ENCODE measurements around the gene RAB17.

RAB17 gene

DNA sequence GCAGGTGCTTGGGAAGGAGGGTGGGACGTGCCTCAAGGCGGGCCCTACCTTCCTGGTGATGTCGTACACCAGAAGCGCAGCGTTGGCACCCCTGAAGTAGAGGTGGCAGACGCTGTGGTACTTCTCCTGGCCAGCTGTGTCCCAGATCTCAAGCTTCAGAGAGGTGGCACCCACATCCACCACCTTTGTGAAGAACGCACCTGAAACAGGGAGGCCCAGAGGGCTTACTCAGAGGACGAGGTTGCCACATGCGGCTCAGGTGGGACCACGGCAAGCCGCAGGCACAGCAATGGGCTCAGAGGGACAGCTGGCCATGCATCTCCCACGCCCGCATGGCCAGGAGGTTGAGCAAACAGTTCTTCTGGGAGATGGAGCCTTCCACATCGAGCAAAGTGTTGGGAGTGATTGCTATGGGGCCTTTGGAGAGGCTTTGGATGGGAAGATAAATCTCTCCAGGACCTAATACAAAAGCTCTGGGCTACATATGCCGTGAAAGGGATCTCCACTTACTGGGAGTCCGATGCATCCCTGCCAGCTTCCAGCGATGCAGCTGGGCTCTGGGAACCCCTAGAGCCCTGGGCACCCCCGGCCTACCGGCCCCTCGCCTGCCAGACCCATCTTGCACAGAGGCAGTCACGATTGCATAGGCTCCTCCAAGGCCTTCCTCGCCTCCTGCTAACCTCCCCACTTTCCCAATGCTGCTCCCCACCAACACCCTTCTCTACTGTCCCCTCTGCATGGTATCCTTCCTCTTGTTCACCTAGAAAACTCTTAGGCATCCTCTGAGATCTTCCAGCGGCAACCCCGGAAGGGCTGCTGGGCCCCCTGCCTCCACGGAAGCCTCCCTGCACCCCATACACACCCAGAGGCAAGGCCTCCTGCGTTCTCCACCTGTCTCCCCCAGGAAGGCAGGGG is 12.3 kb downstream of the RAB17 start:
- no peak for DNase-seq (ENCODE audit: low read depth in 2 of 2)

- no peak for DNase-seq (ENCODE audit: low read depth in 2 of 2)
Measured at GRCh38 chr2:237577458-237577857, 13.1 kb downstream of the RAB17 start.

DNA sequence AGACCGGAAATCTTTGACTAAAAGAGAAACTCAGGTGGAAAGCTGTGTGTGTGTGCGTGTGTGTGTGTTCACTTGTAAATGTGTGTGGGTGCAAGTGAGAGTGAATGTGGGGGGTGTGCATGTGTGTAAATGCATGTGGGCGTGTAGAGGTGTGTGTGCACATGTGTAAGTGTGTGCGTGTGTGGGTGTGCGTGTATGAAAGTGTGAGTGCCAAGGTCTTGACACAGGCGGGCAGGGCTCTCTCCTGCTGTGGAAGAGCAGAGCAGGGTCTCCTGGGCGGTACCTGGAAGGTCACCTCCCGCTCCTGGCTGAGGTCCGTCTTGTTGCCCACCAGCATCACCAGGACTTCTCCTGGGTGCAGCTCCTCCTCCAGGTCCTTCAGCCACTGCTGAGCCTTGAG is 13.6 kb downstream of the RAB17 start:
- DNase-seq (ENCODE audit: low read depth in 2 of 2), result no peak

GRCh38 chr2:237575869-237576862 is 14.4 kb downstream of the RAB17 start:
- no peak for DNase-seq (ENCODE audit: low read depth in 2 of 2)

DNA sequence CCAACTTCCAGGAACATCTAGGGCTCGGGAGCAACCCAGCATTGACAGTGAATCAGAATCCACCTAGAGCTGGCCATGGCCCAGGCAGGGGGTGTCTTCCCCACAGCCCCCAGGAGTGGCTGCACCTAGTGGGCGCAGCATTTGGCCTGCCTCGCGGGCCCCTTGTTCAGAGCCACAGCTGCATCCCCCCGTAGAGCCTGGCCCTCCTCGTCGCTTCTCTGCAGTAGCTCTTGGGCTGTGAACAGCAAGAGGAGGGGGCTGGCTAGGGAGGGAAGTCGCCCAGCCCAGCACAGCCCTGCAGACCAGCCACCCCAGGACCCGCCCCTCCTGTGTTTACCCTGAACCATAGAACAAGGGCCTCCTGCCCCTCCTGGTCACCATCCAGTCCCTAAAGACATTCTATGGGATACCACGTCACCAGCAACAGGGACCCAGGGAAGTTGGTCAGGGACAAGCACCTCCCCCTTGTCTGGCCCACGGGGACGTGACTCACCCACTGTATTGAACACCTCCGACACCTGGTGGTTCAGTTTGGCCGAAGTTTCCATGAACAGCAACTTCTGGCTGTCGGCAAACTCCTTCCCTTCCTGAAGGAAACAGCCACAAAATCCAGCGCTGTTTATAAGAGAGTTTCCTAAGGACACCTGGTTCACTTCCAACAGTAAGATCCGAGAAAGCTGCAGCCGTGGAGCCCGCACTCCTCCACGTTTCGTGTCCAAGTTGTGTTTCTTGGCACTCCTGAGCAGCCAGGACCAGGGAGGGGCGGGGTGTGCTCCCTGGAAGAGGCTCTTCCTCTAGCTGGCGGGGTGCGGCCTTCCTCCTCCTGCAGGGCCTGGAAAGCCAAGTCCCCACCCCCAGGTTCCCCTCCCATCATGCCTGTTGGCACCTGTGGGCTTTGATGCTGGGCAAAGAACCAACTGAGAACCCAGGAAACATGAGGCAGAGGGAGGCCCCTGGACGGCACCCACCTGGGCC is 15.4 kb downstream of the RAB17 start:
- DNase-seq (ENCODE audit: low read depth in 2 of 2), result no peak

GRCh38 chr2:237574467-237574866 is 16.1 kb downstream of the RAB17 start:
- no peak for DNase-seq (ENCODE audit: low read depth in 2 of 2)

DNA sequence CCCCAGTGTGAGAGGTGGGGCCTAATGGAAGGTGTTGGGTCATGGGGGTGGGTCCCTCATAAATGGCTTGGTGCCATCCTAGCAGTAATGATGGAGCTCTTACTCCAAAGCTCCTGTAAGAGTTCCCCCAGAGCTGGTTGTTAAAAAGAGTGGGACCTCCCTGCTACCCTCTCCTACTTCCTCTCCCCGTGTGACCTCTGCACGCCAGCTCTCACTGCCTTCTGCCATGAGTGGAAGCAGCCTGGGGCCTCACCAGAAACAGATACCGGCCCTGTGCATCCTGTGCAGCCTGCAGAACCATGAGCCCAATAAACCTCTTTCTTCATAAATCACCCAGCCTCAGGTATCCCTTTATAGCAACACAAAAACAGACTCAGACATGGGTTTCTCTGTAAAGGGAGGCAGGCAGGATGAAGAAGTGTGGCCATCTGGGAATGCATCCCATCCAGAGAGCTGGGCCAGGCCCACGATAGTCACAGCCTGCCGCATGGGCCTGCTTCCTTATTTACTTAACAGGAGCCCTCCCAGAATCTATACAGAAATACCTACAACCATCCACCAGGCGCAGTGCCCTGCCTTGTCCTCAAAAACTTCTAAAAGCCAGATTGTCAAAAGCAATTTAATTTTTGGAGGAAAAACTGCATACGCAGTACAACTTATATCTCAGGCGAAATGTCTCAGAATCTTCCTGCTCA is 16.7 kb downstream of the RAB17 start:
- no peak for DNase-seq (ENCODE audit: low read depth in 2 of 2)

GRCh38 chr2:237572742-237573101 is 17.8 kb downstream of the RAB17 start:
- no peak for DNase-seq (ENCODE audit: low read depth in 2 of 2)

DNA sequence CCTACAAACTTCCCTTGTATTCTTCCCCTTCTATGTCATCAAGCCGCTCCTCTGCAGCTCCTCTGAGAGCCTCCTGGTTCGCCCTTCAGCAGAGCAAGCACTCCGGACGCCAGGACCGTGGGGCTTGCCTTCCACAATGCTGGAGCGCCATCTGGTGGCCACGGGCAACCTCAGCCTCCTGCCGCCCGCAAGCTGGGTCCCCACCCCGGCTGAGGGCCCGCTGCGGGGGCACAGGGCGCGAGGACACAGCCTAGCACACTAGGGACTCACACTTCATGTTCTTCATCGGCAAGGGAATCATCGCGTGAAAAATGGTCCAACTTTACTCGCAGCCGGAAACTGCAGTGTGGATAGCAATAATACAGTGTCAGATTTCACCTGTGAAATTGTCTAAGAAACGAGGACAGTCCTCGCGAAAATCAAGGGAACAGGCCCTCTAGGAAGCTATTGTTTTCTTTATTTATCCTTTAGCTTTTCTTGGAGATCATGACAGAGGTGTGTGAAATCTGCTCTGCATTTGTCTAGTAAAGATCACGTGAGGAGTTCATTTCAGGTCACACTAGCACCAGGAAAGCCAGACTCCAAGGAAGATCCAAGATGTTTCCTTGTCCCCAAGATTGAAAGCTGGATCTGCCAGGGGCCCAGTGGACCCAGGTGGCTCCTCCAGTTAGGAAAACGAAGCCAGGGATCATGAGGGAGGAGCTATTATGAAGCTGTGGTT is 18.4 kb downstream of the RAB17 start:
- peak; percentile 67 to 77 for DNase-seq (ENCODE audit: low read depth in 2 of 2)

DNA sequence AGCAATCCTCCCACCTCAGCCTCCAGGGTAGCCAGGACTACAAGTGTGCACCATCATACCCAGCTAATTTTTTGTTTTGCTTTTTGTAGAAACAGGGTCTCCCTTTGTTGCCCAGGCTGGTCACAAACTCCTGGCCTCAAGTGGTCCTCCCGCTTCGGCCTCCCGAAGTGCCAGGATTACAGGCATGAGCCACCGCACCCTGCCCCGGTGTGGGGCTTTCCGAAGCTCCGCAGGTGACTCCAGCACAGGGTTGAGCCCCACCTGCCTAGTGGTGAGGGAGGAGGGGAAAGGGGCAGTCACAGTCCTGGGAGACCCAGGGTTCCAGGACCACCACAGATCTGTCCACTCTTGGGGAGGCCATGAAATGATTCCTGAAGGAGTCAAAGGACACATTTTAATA is 19.0 kb downstream of the RAB17 start:
- no peak for DNase-seq (ENCODE audit: low read depth in 2 of 2)

- no peak for DNase-seq (ENCODE audit: low read depth in 2 of 2)
Measured at GRCh38 chr2:237570776-237571335, 19.7 kb downstream of the RAB17 start.

DNA sequence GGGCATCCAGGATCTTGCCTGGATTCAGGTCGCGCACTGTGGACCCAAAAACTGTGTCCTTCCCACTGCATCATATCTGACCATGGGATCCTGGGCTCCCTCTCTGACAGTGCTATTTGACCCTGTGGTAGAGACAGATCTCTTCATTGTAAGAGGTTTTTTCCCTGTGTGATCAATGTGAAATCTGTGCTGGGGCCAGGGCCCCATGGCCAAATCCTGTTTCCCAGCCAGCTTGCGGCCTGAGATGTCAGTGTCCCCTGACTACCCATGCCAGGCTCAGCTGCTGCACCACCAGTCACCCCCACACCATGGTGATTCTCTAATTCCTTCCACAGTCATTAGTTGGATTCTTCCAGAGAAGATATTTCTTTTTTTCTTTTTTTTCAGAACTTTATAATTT is 20.6 kb downstream of the RAB17 start:
- DNase-seq (ENCODE audit: low read depth in 2 of 2), result no peak

GRCh38 chr2:237569041-237569440 is 21.5 kb downstream of the RAB17 start:
- DNase-seq (ENCODE audit: low read depth in 2 of 2), result no peak

DNA sequence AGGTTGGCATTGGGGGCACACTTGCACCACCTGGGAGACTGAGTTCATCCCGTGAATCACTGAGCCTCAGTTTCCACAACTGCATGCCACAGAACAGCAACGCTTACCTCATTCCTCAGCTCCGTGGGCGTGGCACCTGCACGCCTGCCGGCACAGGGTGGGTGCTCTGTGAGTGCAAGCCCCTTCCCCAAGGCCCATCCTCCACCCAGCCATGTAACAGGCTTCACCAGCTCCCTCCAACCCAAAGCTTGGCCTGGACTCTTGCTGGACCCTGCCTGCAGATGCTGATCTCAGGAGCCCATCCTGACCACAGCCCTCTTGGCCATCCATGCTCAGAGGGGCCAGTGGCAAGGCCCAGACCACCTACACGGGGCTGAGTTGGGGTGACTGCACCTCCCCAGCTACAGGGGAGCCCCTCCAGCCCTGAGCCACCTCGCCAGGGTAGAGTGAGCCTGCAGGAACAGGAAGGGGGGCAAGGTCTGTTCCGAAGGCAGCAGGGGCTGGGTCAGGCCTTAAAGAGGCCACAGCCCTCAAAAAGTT is 22.3 kb downstream of the RAB17 start:
- no peak for DNase-seq (ENCODE audit: low read depth in 2 of 2)

- DNase-seq (ENCODE audit: low read depth in 2 of 2), result no peak
Measured at GRCh38 chr2:237567276-237568029, 23.1 kb downstream of the RAB17 start.

- no peak for DNase-seq (ENCODE audit: low read depth in 2 of 2)
Measured at GRCh38 chr2:237566401-237567235, 23.9 kb downstream of the RAB17 start, which contains the start of gene PRLH. TSS of gene PRLH (plus strand) at chr2:237566574. CDS start at chr2:237566574, 0 bp downstream.

DNA sequence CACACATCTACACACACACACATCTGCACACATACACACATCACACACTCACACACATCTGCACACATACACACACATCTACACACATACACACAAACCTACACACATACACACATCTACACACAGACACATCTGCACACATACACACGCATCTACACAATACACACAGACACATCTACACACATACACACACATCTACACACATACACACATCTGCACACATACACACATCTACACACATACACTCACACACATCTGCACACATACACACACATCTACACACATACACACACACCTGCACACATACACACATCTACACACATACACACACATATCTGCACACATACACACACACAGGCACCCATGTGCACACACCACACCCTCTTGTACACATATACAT is 24.6 kb downstream of the RAB17 start:
- no peak for DNase-seq (ENCODE audit: low read depth in 2 of 2)
